WI38 (cell line): ENCODE data around the gene HNRNPUL1.
A peak's percentile ranks its signal among the peaks of the same experiment; 100 is the strongest.
"Not testable (repeated sequence)": the region's sequence is repeated elsewhere in the genome, so short reads cannot be mapped to it uniquely, and the experiment has no call there.

ENCODE experiments used
- H3K4me3 ChIP-seq: 2 replicates; pipeline ENCODE4 v1.5.1; 2011; ENCODE audit warnings: low read depth, mild to moderate bottlenecking, control low read depth, low read length
- TF ChIP-seq, protein P1 (sequence below): IDR thresholded peaks from 2 replicates; pipeline ENCODE4 v1.5.1; 2012; ENCODE audit warnings: low read depth, mild to moderate bottlenecking, control low read depth, low read length

HNRNPUL1 gene

GRCh38 chr19:41335467-41335866 lies 71.3 kb downstream of the HNRNPUL1 start:
- H3K4me3 ChIP-seq = no peak overlapping the region
- TF ChIP-seq, protein P1, sequence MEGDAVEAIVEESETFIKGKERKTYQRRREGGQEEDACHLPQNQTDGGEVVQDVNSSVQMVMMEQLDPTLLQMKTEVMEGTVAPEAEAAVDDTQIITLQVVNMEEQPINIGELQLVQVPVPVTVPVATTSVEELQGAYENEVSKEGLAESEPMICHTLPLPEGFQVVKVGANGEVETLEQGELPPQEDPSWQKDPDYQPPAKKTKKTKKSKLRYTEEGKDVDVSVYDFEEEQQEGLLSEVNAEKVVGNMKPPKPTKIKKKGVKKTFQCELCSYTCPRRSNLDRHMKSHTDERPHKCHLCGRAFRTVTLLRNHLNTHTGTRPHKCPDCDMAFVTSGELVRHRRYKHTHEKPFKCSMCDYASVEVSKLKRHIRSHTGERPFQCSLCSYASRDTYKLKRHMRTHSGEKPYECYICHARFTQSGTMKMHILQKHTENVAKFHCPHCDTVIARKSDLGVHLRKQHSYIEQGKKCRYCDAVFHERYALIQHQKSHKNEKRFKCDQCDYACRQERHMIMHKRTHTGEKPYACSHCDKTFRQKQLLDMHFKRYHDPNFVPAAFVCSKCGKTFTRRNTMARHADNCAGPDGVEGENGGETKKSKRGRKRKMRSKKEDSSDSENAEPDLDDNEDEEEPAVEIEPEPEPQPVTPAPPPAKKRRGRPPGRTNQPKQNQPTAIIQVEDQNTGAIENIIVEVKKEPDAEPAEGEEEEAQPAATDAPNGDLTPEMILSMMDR = no peak

DNA sequence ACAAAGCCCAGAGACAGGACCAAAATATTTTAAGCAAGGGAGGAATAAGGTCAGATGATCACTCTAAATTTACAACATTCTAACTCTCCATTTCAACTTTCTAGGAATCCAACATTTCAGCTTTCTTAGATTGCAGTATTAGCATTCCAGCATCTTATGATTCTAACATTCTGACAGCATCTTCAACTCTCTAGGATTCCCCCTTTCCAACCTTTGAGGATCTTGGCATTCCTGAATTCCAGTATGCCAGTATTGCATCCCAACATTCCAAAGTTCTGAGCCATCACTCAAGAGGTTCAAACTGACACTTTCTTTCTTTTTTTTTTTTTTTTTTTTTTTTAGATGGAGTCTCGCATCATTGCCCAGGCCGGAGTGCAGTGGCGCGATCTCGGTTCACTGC lies 75.8 kb downstream of the HNRNPUL1 start:
- no peak overlapping the region for H3K4me3 ChIP-seq
- TF ChIP-seq, protein P1 = no peak

GRCh38 chr19:41341669-41342490 lies 77.7 kb downstream of the HNRNPUL1 start:
- no peak overlapping the region for H3K4me3 ChIP-seq
- TF ChIP-seq, protein P1 = no peak

DNA sequence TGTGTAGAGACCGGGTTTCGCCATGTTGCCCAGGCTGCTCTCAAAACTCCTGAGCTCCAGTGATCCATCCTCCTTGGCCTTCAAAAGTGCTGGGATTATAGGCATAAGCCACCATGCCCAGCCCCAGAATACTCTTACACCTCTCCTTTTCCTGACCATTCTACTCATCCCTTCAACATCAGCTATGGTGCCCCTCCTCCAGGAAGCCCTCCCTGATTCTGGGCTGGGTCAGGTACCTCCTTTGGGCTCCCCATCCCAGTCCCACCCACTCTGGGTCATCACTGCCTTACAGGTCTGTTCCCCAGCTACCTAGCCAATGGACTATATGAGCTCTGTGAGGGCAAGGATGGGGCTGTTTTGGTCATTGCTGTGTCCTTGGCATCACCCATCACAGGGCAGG lies 80.0 kb downstream of the HNRNPUL1 start:
- H3K4me3 ChIP-seq = no peak overlapping the region
- TF ChIP-seq, protein P1 = no peak

DNA sequence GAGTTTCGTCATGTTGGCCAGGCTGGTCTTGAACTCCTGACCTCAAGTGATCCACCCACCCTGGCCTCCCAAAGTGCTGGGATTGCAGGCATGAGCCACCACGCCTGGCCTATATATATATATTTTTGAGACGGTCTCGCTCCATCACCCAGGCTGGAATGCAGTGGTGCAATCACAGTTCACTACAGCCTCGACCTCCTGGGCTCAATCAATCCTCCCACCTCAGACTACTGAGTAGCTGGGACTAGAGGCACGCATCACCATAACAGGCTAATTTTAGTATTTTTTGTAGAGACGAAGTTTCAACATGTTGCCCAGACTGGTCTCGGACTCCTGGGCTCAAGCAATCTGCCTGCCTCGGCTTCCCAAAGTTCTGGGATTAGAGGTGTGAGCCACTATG lies 82.7 kb downstream of the HNRNPUL1 start:
- H3K4me3 ChIP-seq = not testable (repeated sequence)

- peak overlapping the region; percentile 92 for H3K4me3 ChIP-seq
- TF ChIP-seq, protein P1 = no peak
Measured at GRCh38 chr19:41350735-41351338, 86.7 kb downstream of the HNRNPUL1 start.

DNA sequence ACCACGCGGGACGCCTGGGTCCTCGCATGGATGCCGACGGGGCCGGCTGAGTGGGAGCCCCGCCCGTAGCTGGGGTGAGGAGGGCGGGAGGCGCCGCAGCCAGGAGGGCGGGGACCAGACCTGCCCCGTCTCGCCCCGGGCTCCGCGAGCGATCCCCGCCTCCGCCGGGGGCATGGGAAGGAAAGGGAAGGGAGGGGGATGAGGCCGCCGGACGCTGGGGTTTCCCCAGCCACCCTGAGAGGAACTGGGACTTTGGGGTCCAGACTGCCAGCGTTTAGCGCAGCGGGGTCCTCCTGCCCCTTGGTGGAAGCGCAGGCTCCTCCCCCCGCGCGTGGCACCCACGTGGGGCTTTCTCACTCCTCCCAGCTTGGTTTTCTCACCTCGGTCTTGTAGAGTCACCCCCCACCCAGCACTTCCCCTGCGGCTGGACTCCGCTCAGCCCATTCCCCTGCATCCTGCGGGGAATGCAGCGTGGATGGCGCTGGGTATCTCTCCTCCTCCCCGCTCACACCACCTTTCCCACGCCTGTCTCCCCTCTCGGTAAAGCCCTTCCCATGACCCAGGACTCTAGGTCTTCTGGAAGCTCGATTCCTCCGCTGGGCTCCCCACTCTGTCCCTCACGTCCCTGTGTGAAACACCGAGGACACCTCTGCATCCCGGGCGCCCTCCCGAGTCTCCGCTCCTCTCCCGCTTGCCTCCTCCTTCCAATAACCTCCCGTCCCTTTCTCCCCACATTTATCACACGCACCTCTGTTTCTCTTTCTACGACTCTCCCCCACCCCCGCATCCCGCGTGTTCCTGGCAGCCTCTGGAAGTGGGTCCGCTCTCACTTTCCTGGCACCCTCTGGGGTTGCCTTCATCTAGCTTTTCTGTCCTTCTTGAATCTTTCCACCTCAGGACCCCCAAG lies 87.4 kb downstream of the HNRNPUL1 start:
- peak overlapping the region; percentile 92 for H3K4me3 ChIP-seq
- TF ChIP-seq, protein P1 = no peak
